ENCODE results near the gene MIEF1.

Gene MIEF1

GRCh38 chr22:39502109-39502788 is at the start of gene MIEF1:
Gene MIEF1, plus strand, starts transcription at chr22:39502290. Its CDS starts 9,005 bp downstream, at chr22:39511295.
- Histone ChIP-seq H3K27me3 (ENCODE audit: control insufficient read depth in 2 of 2, insufficient read depth in 2 of 2, low read length in 2 of 2) (no peaks in the 10 kb centered on the region), H3K9ac (ENCODE audit: low read depth in 1 of 2, low read length in 2 of 2) (peak within 1 kb of the TSS; percentile 77 to 80), H3K4me3 (ENCODE audit: low read length in 2 of 2) (peak within 1 kb of the TSS; percentile 87 to 90), H3K9me3 (ENCODE audit: control insufficient read depth in 2 of 2, low read length in 2 of 2) (no peaks in the 10 kb centered on the region), H3K27ac (ENCODE audit: low read depth in 2 of 2, low read length in 2 of 2) (peak within 1 kb of the TSS; percentile 72 to 77), H3K4me1 (ENCODE audit: control insufficient read depth in 2 of 2, insufficient read depth in 2 of 2, low read length in 2 of 2) (peaks cover 16 to 18% of the 10 kb centered on the region in 2 donors), H3K36me3 (ENCODE audit: control insufficient read depth in 2 of 2, insufficient read depth in 2 of 2, low read length in 2 of 2) (peaks cover 29 to 30% of the 10 kb centered on the region in 2 donors)

- H3K27ac ChIP-seq (ENCODE audit: low read depth in 2 of 2, low read length in 2 of 2) = no peak overlapping the region
- H3K4me1 ChIP-seq (ENCODE audit: control insufficient read depth in 2 of 2, insufficient read depth in 2 of 2, low read length in 2 of 2) = peaks cover 3 to 4% of the 10 kb centered on the region in 2 donors
- no peaks in the 10 kb centered on the region for H3K36me3 ChIP-seq (ENCODE audit: control insufficient read depth in 2 of 2, insufficient read depth in 2 of 2, low read length in 2 of 2)
- no peaks in the 10 kb centered on the region for H3K9me3 ChIP-seq (ENCODE audit: control insufficient read depth in 2 of 2, low read length in 2 of 2)
- no peak overlapping the region for H3K9ac ChIP-seq (ENCODE audit: low read depth in 1 of 2, low read length in 2 of 2)
- no peak overlapping the region for H3K4me3 ChIP-seq (ENCODE audit: low read length in 2 of 2)
- peaks cover 0 to 11% of the 10 kb centered on the region in 2 donors for H3K27me3 ChIP-seq (ENCODE audit: control insufficient read depth in 2 of 2, insufficient read depth in 2 of 2, low read length in 2 of 2)
Measured at GRCh38 chr22:39452740-39453040, 49.4 kb upstream of the MIEF1 start.

GRCh38 chr22:39453765-39454378 is 48.2 kb upstream of the MIEF1 start:
- peaks cover 6 to 20% of the 10 kb centered on the region in 2 donors for H3K27me3 ChIP-seq (ENCODE audit: control insufficient read depth in 2 of 2, insufficient read depth in 2 of 2, low read length in 2 of 2)
- no peak overlapping the region for H3K4me3 ChIP-seq (ENCODE audit: low read length in 2 of 2)
- H3K4me1 ChIP-seq (ENCODE audit: control insufficient read depth in 2 of 2, insufficient read depth in 2 of 2, low read length in 2 of 2) = peaks cover 3 to 4% of the 10 kb centered on the region in 2 donors
- no peak overlapping the region for H3K9ac ChIP-seq (ENCODE audit: low read depth in 1 of 2, low read length in 2 of 2)
- no peaks in the 10 kb centered on the region for H3K9me3 ChIP-seq (ENCODE audit: control insufficient read depth in 2 of 2, low read length in 2 of 2)
- no peaks in the 10 kb centered on the region for H3K36me3 ChIP-seq (ENCODE audit: control insufficient read depth in 2 of 2, insufficient read depth in 2 of 2, low read length in 2 of 2)
- H3K27ac ChIP-seq (ENCODE audit: low read depth in 2 of 2, low read length in 2 of 2) = no peak overlapping the region

GRCh38 chr22:39454385-39454871 is 47.7 kb upstream of the MIEF1 start:
- Histone ChIP-seq H3K27me3 (ENCODE audit: control insufficient read depth in 2 of 2, insufficient read depth in 2 of 2, low read length in 2 of 2) (peaks cover 6 to 24% of the 10 kb centered on the region in 2 donors), H3K36me3 (ENCODE audit: control insufficient read depth in 2 of 2, insufficient read depth in 2 of 2, low read length in 2 of 2) (no peaks in the 10 kb centered on the region), H3K9ac (ENCODE audit: low read depth in 1 of 2, low read length in 2 of 2) (no peak overlapping the region), H3K27ac (ENCODE audit: low read depth in 2 of 2, low read length in 2 of 2) (no peak overlapping the region), H3K9me3 (ENCODE audit: control insufficient read depth in 2 of 2, low read length in 2 of 2) (no peaks in the 10 kb centered on the region), H3K4me3 (ENCODE audit: low read length in 2 of 2) (no peak overlapping the region), H3K4me1 (ENCODE audit: control insufficient read depth in 2 of 2, insufficient read depth in 2 of 2, low read length in 2 of 2) (peaks cover 3 to 4% of the 10 kb centered on the region in 2 donors)

- no peak within 1 kb of the TSS for H3K9ac ChIP-seq (ENCODE audit: low read depth in 1 of 2, low read length in 2 of 2)
Measured at GRCh38 chr22:39456522-39457197, 45.4 kb upstream of the MIEF1 start, which contains the start of gene MGAT3. Gene MGAT3, plus strand, starts transcription at chr22:39457012. Its CDS starts 30,336 bp downstream, at chr22:39487348.

GRCh38 chr22:39457198-39457555 is 44.9 kb upstream of the MIEF1 start:
- no peak overlapping the region for H3K4me3 ChIP-seq (ENCODE audit: low read length in 2 of 2)
- peaks cover 6 to 30% of the 10 kb centered on the region in 2 donors for H3K27me3 ChIP-seq (ENCODE audit: control insufficient read depth in 2 of 2, insufficient read depth in 2 of 2, low read length in 2 of 2)
- no peak overlapping the region for H3K9ac ChIP-seq (ENCODE audit: low read depth in 1 of 2, low read length in 2 of 2)
- no peaks in the 10 kb centered on the region for H3K36me3 ChIP-seq (ENCODE audit: control insufficient read depth in 2 of 2, insufficient read depth in 2 of 2, low read length in 2 of 2)
- no peak overlapping the region for H3K27ac ChIP-seq (ENCODE audit: low read depth in 2 of 2, low read length in 2 of 2)
- no peaks in the 10 kb centered on the region for H3K9me3 ChIP-seq (ENCODE audit: control insufficient read depth in 2 of 2, low read length in 2 of 2)
- H3K4me1 ChIP-seq (ENCODE audit: control insufficient read depth in 2 of 2, insufficient read depth in 2 of 2, low read length in 2 of 2) = peaks cover 3% of the 10 kb centered on the region in 2 donors

More at GRCh38 chr22:39456522-39457197, 45.4 kb upstream of the MIEF1 start, which contains the start of gene MGAT3:
- Histone ChIP-seq H3K36me3 (ENCODE audit: control insufficient read depth in 2 of 2, insufficient read depth in 2 of 2, low read length in 2 of 2) (no peaks in the 10 kb centered on the region), H3K9me3 (ENCODE audit: control insufficient read depth in 2 of 2, low read length in 2 of 2) (no peaks in the 10 kb centered on the region), H3K4me3 (ENCODE audit: low read length in 2 of 2) (peak within 1 kb of the TSS; percentile 10 to 13), H3K27ac (ENCODE audit: low read depth in 2 of 2, low read length in 2 of 2) (no peak within 1 kb of the TSS), H3K27me3 (ENCODE audit: control insufficient read depth in 2 of 2, insufficient read depth in 2 of 2, low read length in 2 of 2) (peaks cover 6 to 30% of the 10 kb centered on the region in 2 donors), H3K4me1 (ENCODE audit: control insufficient read depth in 2 of 2, insufficient read depth in 2 of 2, low read length in 2 of 2) (peaks cover 3 to 4% of the 10 kb centered on the region in 2 donors)

- Histone ChIP-seq H3K36me3 (ENCODE audit: control insufficient read depth in 2 of 2, insufficient read depth in 2 of 2, low read length in 2 of 2) (no peaks in the 10 kb centered on the region), H3K27me3 (ENCODE audit: control insufficient read depth in 2 of 2, insufficient read depth in 2 of 2, low read length in 2 of 2) (peaks cover 6 to 30% of the 10 kb centered on the region in 2 donors), H3K4me1 (ENCODE audit: control insufficient read depth in 2 of 2, insufficient read depth in 2 of 2, low read length in 2 of 2) (peaks cover 0 to 7% of the 10 kb centered on the region in 2 donors), H3K27ac (ENCODE audit: low read depth in 2 of 2, low read length in 2 of 2) (no peak overlapping the region), H3K9ac (ENCODE audit: low read depth in 1 of 2, low read length in 2 of 2) (no peak overlapping the region), H3K9me3 (ENCODE audit: control insufficient read depth in 2 of 2, low read length in 2 of 2) (no peaks in the 10 kb centered on the region), H3K4me3 (ENCODE audit: low read length in 2 of 2) (peak overlapping the region in 1 of 2 donors; percentile 10)
Measured at GRCh38 chr22:39457556-39458443, 44.3 kb upstream of the MIEF1 start.

GRCh38 chr22:39458444-39459083 is 43.5 kb upstream of the MIEF1 start:
- H3K27ac ChIP-seq (ENCODE audit: low read depth in 2 of 2, low read length in 2 of 2) = no peak overlapping the region
- no peak overlapping the region for H3K9ac ChIP-seq (ENCODE audit: low read depth in 1 of 2, low read length in 2 of 2)
- peaks cover 6 to 30% of the 10 kb centered on the region in 2 donors for H3K27me3 ChIP-seq (ENCODE audit: control insufficient read depth in 2 of 2, insufficient read depth in 2 of 2, low read length in 2 of 2)
- peak overlapping the region in 1 of 2 donors; percentile 10 for H3K4me3 ChIP-seq (ENCODE audit: low read length in 2 of 2)
- H3K9me3 ChIP-seq (ENCODE audit: control insufficient read depth in 2 of 2, low read length in 2 of 2) = no peaks in the 10 kb centered on the region
- H3K36me3 ChIP-seq (ENCODE audit: control insufficient read depth in 2 of 2, insufficient read depth in 2 of 2, low read length in 2 of 2) = no peaks in the 10 kb centered on the region
- peaks cover 0 to 13% of the 10 kb centered on the region in 2 donors for H3K4me1 ChIP-seq (ENCODE audit: control insufficient read depth in 2 of 2, insufficient read depth in 2 of 2, low read length in 2 of 2)

GRCh38 chr22:39459681-39460080 is 42.4 kb upstream of the MIEF1 start:
- Histone ChIP-seq H3K27ac (ENCODE audit: low read depth in 2 of 2, low read length in 2 of 2) (no peak overlapping the region), H3K4me1 (ENCODE audit: control insufficient read depth in 2 of 2, insufficient read depth in 2 of 2, low read length in 2 of 2) (peaks cover 0 to 10% of the 10 kb centered on the region in 2 donors), H3K27me3 (ENCODE audit: control insufficient read depth in 2 of 2, insufficient read depth in 2 of 2, low read length in 2 of 2) (peaks cover 6 to 30% of the 10 kb centered on the region in 2 donors), H3K9ac (ENCODE audit: low read depth in 1 of 2, low read length in 2 of 2) (no peak overlapping the region), H3K9me3 (ENCODE audit: control insufficient read depth in 2 of 2, low read length in 2 of 2) (no peaks in the 10 kb centered on the region), H3K36me3 (ENCODE audit: control insufficient read depth in 2 of 2, insufficient read depth in 2 of 2, low read length in 2 of 2) (no peaks in the 10 kb centered on the region), H3K4me3 (ENCODE audit: low read length in 2 of 2) (no peak overlapping the region)

All from mucosa of rectum (tissue), 2 donors.